Activated CD4-positive, alpha-beta T cell treated with anti-CD3 and anti-CD28 coated beads, Interleukin-2, amount 10 ng/mL, durations not matched to agents 7 days and 5 days (primary cell): ENCODE data around the gene SYNE1. TPM values are rescaled to one million over a fixed set of nuclear protein-coding genes. Genes with fewer than 3 reads are reported as not detected.
A peak's percentile ranks its signal among the peaks of the same experiment; 100 is the strongest.

Experiments
- CTCF ChIA-PET: fragments of 350-600 bp; sonication (Branson Sonifier 250); formaldehyde crosslinking; loops from one replicate; lab custom pipeline; 2021; ENCODE audit warnings: antibody characterized with exemption; lab: Charles Lee
- POLR2A ChIA-PET: fragments of 350-600 bp; sonication (Branson Sonifier 250); formaldehyde crosslinking; loops from one replicate; lab custom pipeline; 2021; ENCODE audit warnings: antibody characterized with exemption; lab: Charles Lee
- DNase-seq: peaks from one replicate; pipeline ENCODE4 v3.0.0-alpha.2; 2020
- H3K27ac Mint-ChIP-seq: one replicate; pipeline ENCODE4 v1.8.0; 2021; ENCODE audit warnings: mild to moderate bottlenecking, moderate library complexity, mixed read lengths
- H3K27me3 Mint-ChIP-seq: one replicate; pipeline ENCODE4 v1.8.0; 2021; ENCODE audit warnings: mixed read lengths
- H3K36me3 Mint-ChIP-seq: one replicate; pipeline ENCODE4 v1.8.0; 2021; ENCODE audit warnings: low read depth, mixed read lengths
- H3K4me1 Mint-ChIP-seq: one replicate; pipeline ENCODE4 v1.8.0; 2021; ENCODE audit warnings: mixed read lengths
- H3K4me3 Mint-ChIP-seq: one replicate; pipeline ENCODE4 v1.8.0; 2021; ENCODE audit warnings: mild to moderate bottlenecking, moderate library complexity, mixed read lengths
- H3K9me3 Mint-ChIP-seq: one replicate; pipeline ENCODE4 v1.8.0; 2021; ENCODE audit warnings: mixed read lengths
- total RNA-seq, 2 experiments: library from RNA; stranded (reverse); gene quantifications; one replicate each; pipeline ENCODE4 v1.2.3, GENCODE V29; 2021

Gene SYNE1
- total RNA-seq, 2 experiments from 2014 or later: 98.4 to 99.3 TPM

DNA sequence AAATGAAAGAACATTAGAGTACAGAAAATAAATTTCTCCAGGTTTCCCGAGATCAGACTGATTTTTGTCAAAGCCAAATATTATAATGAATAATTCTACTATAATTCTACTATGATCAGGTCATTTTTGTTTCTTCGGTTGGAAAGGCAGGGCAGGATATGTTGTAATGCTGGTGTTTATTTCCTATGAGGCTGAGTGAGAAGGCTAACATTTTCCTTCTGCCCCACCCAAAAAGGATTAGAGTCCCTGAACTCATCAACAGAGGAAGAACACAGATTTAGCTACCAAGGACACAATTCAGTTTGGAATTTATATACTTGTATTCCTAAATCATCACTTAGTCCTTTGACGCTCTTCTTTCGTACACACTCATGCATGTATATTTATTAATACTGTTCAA is 318.9 kb downstream of the SYNE1 start:
- ChIA-PET POLR2A (no interaction called here), CTCF (interaction anchor here (4.5 kb wide), 1 partner anchor 17 kb away, joined by 16 read pairs; no protein-coding TSS in a partner anchor)
- Mint-ChIP-seq H3K27me3 (peaks cover 3% of the 10 kb centered on the region), H3K9me3 (no peaks in the 10 kb centered on the region), H3K36me3 (no peaks in the 10 kb centered on the region), H3K27ac (no peak overlapping the region), H3K4me1 (peaks cover 3% of the 10 kb centered on the region), H3K4me3 (no peak overlapping the region)
- no peak for DNase-seq

DNA sequence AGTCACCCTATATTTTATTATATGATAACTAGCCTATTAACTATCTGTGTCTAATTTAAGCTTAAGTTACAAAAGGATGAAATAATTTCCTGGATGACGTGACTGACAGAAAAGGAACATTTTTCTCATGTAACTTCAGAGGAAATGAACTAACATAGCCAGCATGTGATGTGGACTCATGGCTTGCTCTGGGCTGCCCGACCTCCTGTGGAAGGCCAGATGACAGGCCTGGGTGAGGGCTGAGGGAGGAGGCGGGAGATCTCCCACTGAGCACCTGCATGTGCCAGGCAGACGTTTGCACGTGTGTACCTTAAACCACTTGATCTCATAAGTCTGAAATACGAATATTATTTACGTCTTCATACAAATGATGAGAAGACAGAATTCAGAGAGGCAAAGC is 321.1 kb downstream of the SYNE1 start:
- no peaks in the 10 kb centered on the region for H3K9me3 Mint-ChIP-seq
- H3K27me3 Mint-ChIP-seq: peaks cover 4% of the 10 kb centered on the region
- peaks cover 8% of the 10 kb centered on the region for H3K4me1 Mint-ChIP-seq
- no peak overlapping the region for H3K4me3 Mint-ChIP-seq
- no peaks in the 10 kb centered on the region for H3K36me3 Mint-ChIP-seq
- CTCF ChIA-PET: interaction anchor here (4.5 kb wide), 1 partner anchor 14 kb away, joined by 16 read pairs; no protein-coding TSS in a partner anchor
- DNase-seq: no peak
- no peak overlapping the region for H3K27ac Mint-ChIP-seq
- POLR2A ChIA-PET: no interaction called here

DNA sequence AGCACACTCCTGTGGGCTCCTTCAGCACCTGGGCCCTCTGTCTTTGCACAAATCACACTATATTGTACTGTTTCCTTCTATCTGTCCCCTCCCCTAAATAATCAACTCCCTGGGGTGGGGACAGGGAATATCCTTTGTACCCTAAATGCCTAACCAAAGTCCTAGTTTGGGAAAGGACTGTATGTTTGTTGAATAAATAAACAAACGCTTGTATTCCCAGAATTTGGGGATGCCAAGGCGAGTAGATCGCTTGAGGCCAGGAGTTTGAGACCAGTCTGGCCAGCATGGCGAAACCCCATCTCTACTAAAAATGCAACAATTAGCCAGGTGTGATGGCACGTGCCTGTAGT is 322.7 kb downstream of the SYNE1 start:
- Mint-ChIP-seq H3K27ac (no peak overlapping the region), H3K4me1 (peaks cover 20% of the 10 kb centered on the region), H3K4me3 (no peak overlapping the region), H3K27me3 (peaks cover 4% of the 10 kb centered on the region), H3K9me3 (no peaks in the 10 kb centered on the region), H3K36me3 (no peaks in the 10 kb centered on the region)
- ChIA-PET POLR2A (no interaction called here), CTCF (no interaction called here)
- DNase-seq: no peak

DNA sequence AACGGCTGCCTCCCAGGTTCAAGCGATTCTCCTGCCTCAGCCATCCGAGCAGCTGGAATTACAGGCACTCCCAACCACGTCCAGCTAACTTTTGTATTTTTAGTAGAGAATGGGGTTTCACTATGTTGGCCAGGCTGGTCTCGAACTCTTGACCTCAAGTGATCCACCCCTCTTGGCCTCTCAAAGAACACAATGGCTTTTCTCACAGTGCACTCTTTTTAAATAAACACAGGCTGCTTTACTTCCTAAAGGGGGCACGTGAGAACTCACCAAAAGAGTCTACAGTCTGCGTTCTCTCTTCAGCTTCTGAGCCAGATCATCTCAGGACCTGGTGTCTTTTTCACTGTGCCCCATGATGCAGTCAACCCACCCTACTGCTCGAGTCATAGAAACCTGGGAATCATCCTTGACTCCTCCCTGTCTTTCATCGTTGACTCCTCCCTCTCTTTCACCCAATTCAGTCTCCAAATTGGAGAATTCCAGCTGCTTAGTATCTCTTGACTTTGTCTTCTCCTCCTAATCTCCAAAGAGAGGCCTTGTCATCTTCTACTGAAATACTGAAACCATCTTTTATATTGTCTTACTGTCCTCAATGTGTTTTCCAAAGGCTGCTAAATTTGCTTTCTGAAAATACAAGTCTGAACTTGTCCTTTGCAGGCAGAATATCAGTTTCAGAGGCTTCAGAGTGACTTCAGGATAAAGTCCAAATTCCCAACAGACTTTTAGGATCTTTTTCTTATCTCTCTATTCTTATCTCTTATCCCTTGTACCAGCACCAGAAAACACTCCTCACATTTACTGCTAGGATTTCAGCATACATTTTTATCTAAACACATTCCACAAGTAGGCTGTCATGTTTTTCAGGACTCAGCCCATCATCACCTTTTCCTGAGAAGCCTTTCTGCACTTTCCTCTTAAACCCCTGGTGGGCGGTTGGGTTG is 323.4 kb downstream of the SYNE1 start:
- H3K4me1 Mint-ChIP-seq: peaks cover 26% of the 10 kb centered on the region
- ChIA-PET POLR2A (no interaction called here), CTCF (interaction anchor here (0.6 kb wide), 1 partner anchor 25 kb away, joined by 3 read pairs; no protein-coding TSS in a partner anchor)
- no peaks in the 10 kb centered on the region for H3K9me3 Mint-ChIP-seq
- no peaks in the 10 kb centered on the region for H3K36me3 Mint-ChIP-seq
- peaks cover 4% of the 10 kb centered on the region for H3K27me3 Mint-ChIP-seq
- no peak overlapping the region for H3K4me3 Mint-ChIP-seq
- no peak overlapping the region for H3K27ac Mint-ChIP-seq
- DNase-seq: no peak

DNA sequence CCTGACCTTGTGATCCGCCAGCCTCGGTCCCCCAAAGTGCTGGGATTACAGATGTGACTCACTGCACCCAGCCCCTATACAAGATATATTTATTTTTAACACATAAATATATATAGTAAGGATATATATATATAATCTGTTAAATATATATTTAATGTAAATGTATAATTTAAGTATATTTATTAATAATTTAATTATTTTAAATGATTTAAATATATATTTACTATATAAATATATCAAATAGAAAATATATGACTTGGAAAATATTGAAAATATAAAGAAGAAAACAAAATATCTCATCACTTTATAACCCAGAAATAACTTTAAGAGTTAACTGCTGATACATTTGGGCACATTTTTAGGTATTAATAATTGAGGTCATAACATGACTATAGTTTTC is 324.7 kb downstream of the SYNE1 start:
- ChIA-PET POLR2A (no interaction called here), CTCF (no interaction called here)
- H3K4me3 Mint-ChIP-seq: no peak overlapping the region
- H3K27me3 Mint-ChIP-seq: peaks cover 4% of the 10 kb centered on the region
- no peaks in the 10 kb centered on the region for H3K9me3 Mint-ChIP-seq
- no peak overlapping the region for H3K27ac Mint-ChIP-seq
- no peak for DNase-seq
- peaks cover 34% of the 10 kb centered on the region for H3K4me1 Mint-ChIP-seq
- H3K36me3 Mint-ChIP-seq: no peaks in the 10 kb centered on the region

DNA sequence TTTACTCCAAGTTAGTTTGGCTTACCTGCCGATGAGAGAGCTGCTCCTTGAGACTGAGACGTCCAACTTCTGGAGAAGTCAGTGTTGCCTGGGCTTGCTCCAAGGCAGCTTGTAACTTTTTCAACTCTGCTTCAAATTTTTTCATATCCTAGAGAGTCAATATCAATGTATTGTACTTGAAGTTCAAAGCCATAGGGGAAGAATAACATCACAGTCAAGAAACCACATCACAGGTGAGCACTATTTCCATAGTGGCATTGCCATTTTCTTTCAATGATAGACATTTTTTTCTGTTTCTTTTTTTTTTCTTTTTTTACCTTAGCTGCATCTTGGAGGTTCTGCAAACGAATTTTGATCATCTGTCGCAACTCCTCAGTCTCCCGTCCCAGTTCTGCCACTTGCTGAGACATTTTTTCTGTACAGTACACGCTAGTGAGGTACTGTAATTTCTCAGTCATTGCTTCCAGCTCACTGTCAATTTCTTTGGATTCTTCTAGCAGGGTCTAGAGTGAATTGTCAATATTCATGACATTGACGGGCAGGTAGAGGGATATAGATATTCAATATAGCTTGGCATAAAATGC is 326.7 kb downstream of the SYNE1 start:
- peak; percentile 50 for DNase-seq
- ChIA-PET POLR2A (interaction anchor here (0.7 kb wide), 1 partner anchor 9 kb away, joined by 3 read pairs; no protein-coding TSS in a partner anchor), CTCF (interaction anchor here (1.3 kb wide), 1 partner anchor 28 kb away, joined by 3 read pairs; no protein-coding TSS in a partner anchor)
- peaks cover 34% of the 10 kb centered on the region for H3K4me1 Mint-ChIP-seq
- H3K27ac Mint-ChIP-seq: peak overlapping the region; percentile 85
- H3K9me3 Mint-ChIP-seq: no peaks in the 10 kb centered on the region
- H3K4me3 Mint-ChIP-seq: peak overlapping the region; percentile 62
- H3K36me3 Mint-ChIP-seq: no peaks in the 10 kb centered on the region
- peaks cover 4% of the 10 kb centered on the region for H3K27me3 Mint-ChIP-seq

DNA sequence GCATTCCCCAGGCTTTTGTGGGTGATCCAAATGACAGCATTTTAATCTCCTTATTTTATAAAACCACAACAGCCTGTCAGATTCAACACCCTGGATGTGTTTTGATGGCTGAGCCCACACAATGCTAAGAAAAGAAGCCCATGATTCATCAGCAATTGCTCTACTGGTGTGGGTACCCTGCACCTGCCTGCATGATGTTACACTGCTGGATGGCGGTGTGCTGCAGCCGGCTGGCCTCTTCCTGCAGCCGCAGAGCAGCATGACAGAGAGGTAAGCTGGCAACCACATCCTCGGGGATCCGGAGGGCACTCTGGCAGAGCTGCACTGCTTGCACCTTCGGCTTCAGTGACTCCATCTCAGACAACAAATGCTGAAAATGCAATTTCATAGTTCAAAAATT is 327.5 kb downstream of the SYNE1 start:
- H3K9me3 Mint-ChIP-seq: no peaks in the 10 kb centered on the region
- no peaks in the 10 kb centered on the region for H3K36me3 Mint-ChIP-seq
- peak overlapping the region; percentile 17 for H3K27ac Mint-ChIP-seq
- H3K4me1 Mint-ChIP-seq: peaks cover 34% of the 10 kb centered on the region
- ChIA-PET CTCF (interaction anchor here (1.3 kb wide), 1 partner anchor 29 kb away, joined by 3 read pairs; no protein-coding TSS in a partner anchor), POLR2A (interaction anchor here (0.7 kb wide), 1 partner anchor 8 kb away, joined by 3 read pairs; no protein-coding TSS in a partner anchor)
- peak; percentile 82 for DNase-seq
- H3K27me3 Mint-ChIP-seq: peaks cover 4% of the 10 kb centered on the region
- H3K4me3 Mint-ChIP-seq: no peak overlapping the region

DNA sequence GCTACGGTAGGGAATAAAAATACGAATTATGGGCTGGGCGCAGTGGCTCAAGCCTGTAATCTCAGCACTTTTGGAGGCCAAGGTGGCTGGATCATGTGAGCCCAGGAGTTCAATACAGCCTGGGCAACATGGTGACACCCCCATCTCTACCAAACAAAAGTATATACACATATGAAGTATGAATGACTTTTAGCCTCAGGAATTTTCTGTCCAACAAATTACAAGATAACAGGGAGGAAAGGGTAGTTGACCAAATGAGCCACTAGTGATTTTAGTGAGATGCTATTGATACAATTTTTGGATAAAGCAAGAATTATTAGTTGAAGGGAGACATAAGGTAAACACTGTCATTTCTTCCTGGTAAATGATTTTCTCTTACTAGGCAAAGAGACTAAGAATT is 328.2 kb downstream of the SYNE1 start:
- no peak overlapping the region for H3K27ac Mint-ChIP-seq
- ChIA-PET CTCF (no interaction called here), POLR2A (no interaction called here)
- no peak for DNase-seq
- peaks cover 4% of the 10 kb centered on the region for H3K27me3 Mint-ChIP-seq
- H3K4me1 Mint-ChIP-seq: peaks cover 33% of the 10 kb centered on the region
- no peaks in the 10 kb centered on the region for H3K9me3 Mint-ChIP-seq
- no peaks in the 10 kb centered on the region for H3K36me3 Mint-ChIP-seq
- H3K4me3 Mint-ChIP-seq: no peak overlapping the region

DNA sequence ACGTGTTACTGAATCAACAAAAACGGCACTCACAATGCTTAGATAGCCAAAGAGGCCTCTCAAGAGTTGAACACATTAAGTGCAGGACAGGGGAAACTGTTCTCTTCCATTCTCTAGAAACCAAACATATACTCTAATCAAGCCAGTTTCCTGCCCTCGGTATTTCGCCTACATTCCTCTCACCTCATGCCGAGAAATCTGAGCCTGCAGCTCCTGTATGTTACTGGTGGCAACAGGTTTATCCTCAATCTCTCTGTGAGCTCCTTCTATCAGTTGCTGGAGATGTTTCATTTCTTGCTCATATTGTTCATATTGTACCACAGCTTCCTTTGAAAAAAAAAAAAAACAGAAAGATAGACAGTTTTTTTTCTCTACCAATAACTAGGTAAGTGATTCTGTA is 328.9 kb downstream of the SYNE1 start:
- Mint-ChIP-seq H3K36me3 (no peaks in the 10 kb centered on the region), H3K27ac (no peak overlapping the region), H3K27me3 (peaks cover 4% of the 10 kb centered on the region), H3K9me3 (no peaks in the 10 kb centered on the region), H3K4me1 (peaks cover 31% of the 10 kb centered on the region), H3K4me3 (no peak overlapping the region)
- no peak for DNase-seq
- ChIA-PET POLR2A (no interaction called here), CTCF (interaction anchor here (1.4 kb wide), 1 partner anchor 28 kb away, joined by 3 read pairs; no protein-coding TSS in a partner anchor)

DNA sequence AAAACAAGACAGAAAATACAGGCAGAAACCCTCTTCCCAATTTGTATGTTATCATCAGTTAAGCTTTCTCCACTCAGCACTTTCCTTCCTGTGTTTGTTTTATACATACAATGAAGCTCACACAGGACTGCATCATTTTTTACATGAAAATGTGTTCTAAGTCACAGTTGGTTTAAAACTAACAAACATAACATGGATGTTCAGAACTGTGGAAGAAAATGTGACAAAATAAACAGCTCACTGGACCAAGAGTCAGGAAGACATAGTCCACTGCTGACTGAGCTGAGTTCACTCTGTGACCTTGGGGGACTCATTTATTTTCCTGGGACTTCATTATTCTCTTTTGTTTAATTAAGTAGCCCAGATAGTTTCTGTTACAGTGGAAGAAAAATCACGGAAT is 331.5 kb downstream of the SYNE1 start:
- H3K27ac Mint-ChIP-seq: no peak overlapping the region
- no peaks in the 10 kb centered on the region for H3K27me3 Mint-ChIP-seq
- DNase-seq: no peak
- peaks cover 31% of the 10 kb centered on the region for H3K4me1 Mint-ChIP-seq
- ChIA-PET CTCF (interaction anchor here (0.8 kb wide), 1 partner anchor 18 kb away, joined by 3 read pairs; no protein-coding TSS in a partner anchor), POLR2A (no interaction called here)
- H3K9me3 Mint-ChIP-seq: no peaks in the 10 kb centered on the region
- no peak overlapping the region for H3K4me3 Mint-ChIP-seq
- peaks cover 1% of the 10 kb centered on the region for H3K36me3 Mint-ChIP-seq

DNA sequence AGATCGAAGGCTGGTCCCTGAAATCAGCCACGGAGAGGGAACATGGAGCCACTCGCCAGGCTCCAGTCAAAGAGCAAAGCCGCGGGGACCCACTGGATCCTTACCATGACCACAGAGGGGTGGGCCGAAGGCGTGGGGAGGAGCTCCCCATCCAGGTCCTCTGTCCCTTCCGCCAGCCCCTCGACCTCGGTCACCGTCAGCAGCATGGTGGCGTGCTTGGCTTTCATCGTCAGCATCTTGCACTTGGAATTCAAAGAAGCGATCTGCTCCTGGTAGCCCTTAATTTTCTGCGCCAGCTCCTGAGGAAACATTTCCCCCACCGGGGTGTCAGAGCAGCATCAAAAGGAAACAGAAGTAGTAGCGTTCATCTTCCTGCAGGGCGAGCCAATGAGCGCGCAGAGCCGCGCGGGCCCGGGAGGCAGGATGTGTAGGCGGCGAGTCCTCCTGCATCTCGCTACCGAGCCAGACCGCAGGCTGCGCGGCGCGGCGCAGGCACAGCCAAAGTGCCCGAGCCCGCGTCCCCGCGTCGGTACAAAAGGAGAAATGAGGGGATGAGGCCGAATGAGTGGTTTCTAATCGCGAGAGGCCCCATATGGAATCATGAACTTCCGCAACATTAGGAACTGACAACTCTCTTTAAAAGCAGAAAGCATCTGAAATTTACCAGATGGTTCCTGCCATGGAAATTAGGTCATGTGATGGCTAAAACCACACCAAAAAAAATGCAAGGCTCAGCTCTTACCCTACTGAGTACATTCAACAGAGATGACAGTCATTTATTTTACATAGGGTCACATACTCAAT is 335.2 kb downstream of the SYNE1 start:
- H3K9me3 Mint-ChIP-seq: no peaks in the 10 kb centered on the region
- CTCF ChIA-PET: interaction anchor here (0.6 to 2.4 kb wide), 7 partner anchors 10 to 117 kb away, joined by 3 to 16 read pairs (median 4); no protein-coding TSS in a partner anchor
- H3K4me3 Mint-ChIP-seq: peak overlapping the region; percentile 97
- H3K27me3 Mint-ChIP-seq: no peaks in the 10 kb centered on the region
- POLR2A ChIA-PET: interaction anchor here (1.0 to 1.2 kb wide), 2 partner anchors 8 to 178 kb away, joined by 3 to 4 read pairs; no protein-coding TSS in a partner anchor
- H3K27ac Mint-ChIP-seq: peak overlapping the region; percentile 99
- peaks cover 8% of the 10 kb centered on the region for H3K36me3 Mint-ChIP-seq
- DNase-seq: peak; percentile 91
- peaks cover 32% of the 10 kb centered on the region for H3K4me1 Mint-ChIP-seq
